Stimulated activated CD4-positive, alpha-beta T cell treated with anti-CD3 and anti-CD28 coated beads, Interleukin-12 subunit alpha, Interleukin-12 subunit beta, amount 100 ng/mL, for 24 hours (primary cell): ENCODE measurements around the gene SNAP47.
"Not testable (repeated sequence)": the region's sequence is repeated elsewhere in the genome, so short reads cannot be mapped to it uniquely, and the experiment has no call there.

ENCODE experiments used
- DNase-seq, 2 experiments: peaks; one replicate each; pipeline ENCODE4 v3.0.0-alpha.2; 2020; ENCODE audit warnings: low read depth in 2 of 2

The SNAP47 gene

GRCh38 chr1:227734856-227735538 is at the start of gene SNAP47, which contains the start of gene JMJD4:
Gene SNAP47 (plus strand): TSS chr1:227735435. CDS start chr1:227747737, 12,302 bp downstream.
Gene JMJD4 (minus strand): TSS chr1:227735302. CDS start chr1:227735273, 29 bp downstream.
- DNase-seq = peak; percentile 86 to 89

GRCh38 chr1:227685807-227686206 is 49.4 kb upstream of the SNAP47 start:
- no peak for DNase-seq

- DNase-seq = no peak
Observed at GRCh38 chr1:227697321-227697864, 37.8 kb upstream of the SNAP47 start.

GRCh38 chr1:227701631-227702030 is 33.6 kb upstream of the SNAP47 start:
- not testable (repeated sequence) for DNase-seq

- DNase-seq = no peak
Observed at GRCh38 chr1:227707846-227708245, 27.4 kb upstream of the SNAP47 start.

- DNase-seq = no peak
Observed at GRCh38 chr1:227709451-227709850, 25.8 kb upstream of the SNAP47 start.

GRCh38 chr1:227710474-227710873 is 24.8 kb upstream of the SNAP47 start:
- DNase-seq = not testable (repeated sequence)

GRCh38 chr1:227712648-227713047 is 22.6 kb upstream of the SNAP47 start:
- no peak for DNase-seq

GRCh38 chr1:227718932-227719331 is 16.3 kb upstream of the SNAP47 start:
- no peak for DNase-seq

GRCh38 chr1:227723474-227723873 is 11.8 kb upstream of the SNAP47 start:
- no peak for DNase-seq

GRCh38 chr1:227725046-227725445 is 10.2 kb upstream of the SNAP47 start:
- no peak for DNase-seq

- DNase-seq = no peak
Observed at GRCh38 chr1:227726318-227726717, 8.9 kb upstream of the SNAP47 start.

GRCh38 chr1:227726924-227727599 is 8.2 kb upstream of the SNAP47 start:
- no peak for DNase-seq

- peak; percentile 37 to 70 for DNase-seq
Observed at GRCh38 chr1:227728059-227728891, 7.0 kb upstream of the SNAP47 start.

- DNase-seq = no peak
Observed at GRCh38 chr1:227728892-227729143, 6.4 kb upstream of the SNAP47 start.

GRCh38 chr1:227729144-227729880 is 5.9 kb upstream of the SNAP47 start:
- no peak for DNase-seq

- DNase-seq = no peak
Observed at GRCh38 chr1:227729881-227730629, 5.2 kb upstream of the SNAP47 start.

GRCh38 chr1:227730630-227731151 is 4.5 kb upstream of the SNAP47 start:
- DNase-seq = no peak

GRCh38 chr1:227731241-227731677 is 4.0 kb upstream of the SNAP47 start:
- DNase-seq = no peak
